ENCODE data around the gene LAMTOR2. TPM values are rescaled to one million over a fixed set of nuclear protein-coding genes. Genes with fewer than 3 reads are reported as not detected.

The LAMTOR2 gene
- total RNA-seq, 4 donors from 2014 or later: 51.7 to 80.1 (median 66.9) TPM

- TF ChIP-seq, protein P1, sequence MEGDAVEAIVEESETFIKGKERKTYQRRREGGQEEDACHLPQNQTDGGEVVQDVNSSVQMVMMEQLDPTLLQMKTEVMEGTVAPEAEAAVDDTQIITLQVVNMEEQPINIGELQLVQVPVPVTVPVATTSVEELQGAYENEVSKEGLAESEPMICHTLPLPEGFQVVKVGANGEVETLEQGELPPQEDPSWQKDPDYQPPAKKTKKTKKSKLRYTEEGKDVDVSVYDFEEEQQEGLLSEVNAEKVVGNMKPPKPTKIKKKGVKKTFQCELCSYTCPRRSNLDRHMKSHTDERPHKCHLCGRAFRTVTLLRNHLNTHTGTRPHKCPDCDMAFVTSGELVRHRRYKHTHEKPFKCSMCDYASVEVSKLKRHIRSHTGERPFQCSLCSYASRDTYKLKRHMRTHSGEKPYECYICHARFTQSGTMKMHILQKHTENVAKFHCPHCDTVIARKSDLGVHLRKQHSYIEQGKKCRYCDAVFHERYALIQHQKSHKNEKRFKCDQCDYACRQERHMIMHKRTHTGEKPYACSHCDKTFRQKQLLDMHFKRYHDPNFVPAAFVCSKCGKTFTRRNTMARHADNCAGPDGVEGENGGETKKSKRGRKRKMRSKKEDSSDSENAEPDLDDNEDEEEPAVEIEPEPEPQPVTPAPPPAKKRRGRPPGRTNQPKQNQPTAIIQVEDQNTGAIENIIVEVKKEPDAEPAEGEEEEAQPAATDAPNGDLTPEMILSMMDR (IDR thresholded peaks at IDR 0.05; ENCODE audit: low read depth): no peak
Measured at GRCh38 chr1:156033011-156033410, 21.6 kb upstream of the LAMTOR2 start.

GRCh38 chr1:156042828-156043227, 11.8 kb upstream of the LAMTOR2 start:
- TF ChIP-seq, protein P1 (IDR thresholded peaks at IDR 0.05; ENCODE audit: low read depth): no peak

- TF ChIP-seq, protein P1 (IDR thresholded peaks at IDR 0.05; ENCODE audit: low read depth): no peak
Measured at GRCh38 chr1:156045076-156045475, 9.5 kb upstream of the LAMTOR2 start.

GRCh38 chr1:156048663-156049258, 5.8 kb upstream of the LAMTOR2 start:
- TF ChIP-seq, protein P1 (IDR thresholded peaks at IDR 0.05; ENCODE audit: low read depth): no peak

GRCh38 chr1:156050376-156050775, 4.2 kb upstream of the LAMTOR2 start:
- TF ChIP-seq, protein P1 (IDR thresholded peaks at IDR 0.05; ENCODE audit: low read depth): no peak

GRCh38 chr1:156051011-156051725, 3.4 kb upstream of the LAMTOR2 start:
- TF ChIP-seq, protein P1 (IDR thresholded peaks at IDR 0.05; ENCODE audit: low read depth): no peak

DNA sequence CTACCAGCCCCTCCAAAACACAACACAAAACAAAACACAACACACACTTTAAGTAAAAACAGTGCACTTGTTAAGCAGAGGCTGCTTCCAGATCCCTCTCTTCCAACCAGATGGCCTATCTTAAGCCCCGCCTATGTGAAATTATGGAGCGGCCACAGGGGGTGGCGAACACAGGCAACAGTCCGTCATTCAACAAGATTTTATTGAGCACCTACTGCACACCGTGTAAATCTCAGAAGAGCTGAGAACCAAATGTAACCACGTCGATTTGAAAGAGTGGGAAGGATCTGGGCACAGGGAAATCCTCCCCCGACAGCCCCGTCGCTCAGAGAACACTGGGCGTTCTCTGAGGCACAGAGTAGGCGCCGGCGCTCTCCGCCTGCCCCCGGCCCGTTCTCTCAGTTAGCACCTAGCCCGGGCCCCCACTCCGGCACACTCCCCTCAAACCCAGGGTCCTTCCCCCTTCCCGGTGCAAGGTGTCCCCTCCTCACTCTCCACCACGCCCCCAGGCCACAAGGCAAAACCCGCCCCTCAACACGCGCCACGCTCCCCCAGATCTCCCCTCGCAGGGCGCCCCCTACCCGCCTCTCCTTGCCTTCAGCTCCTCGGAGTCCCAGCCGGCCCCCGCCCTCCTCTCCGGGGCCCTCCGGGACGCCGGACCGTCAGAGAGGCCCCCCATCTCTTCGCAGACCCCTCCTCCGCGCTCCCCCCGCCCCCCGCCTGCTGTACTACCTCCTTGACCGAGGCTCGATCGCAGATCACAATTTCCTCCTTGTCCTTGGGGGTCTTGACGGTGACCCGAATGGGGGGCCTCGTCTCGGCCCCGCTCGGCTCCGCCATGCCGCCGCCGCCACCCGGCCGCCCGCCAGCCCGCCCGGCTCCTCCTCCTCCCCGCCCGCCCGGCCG, 1.5 kb upstream of the LAMTOR2 start:
- TF ChIP-seq, protein P1 (IDR thresholded peaks at IDR 0.05; ENCODE audit: low read depth): no peak
